Mesenteric fat pad (tissue), 1 donor: Measurements from ENCODE around the gene INPPL1. TPM values are rescaled to one million over a fixed set of nuclear protein-coding genes. Genes with fewer than 3 reads are reported as not detected.
A peak's percentile ranks its signal among the peaks of the same experiment; 100 is the strongest.

ENCODE experiments used
- DNase-seq: peaks from one replicate; pipeline ENCODE4 v3.0.0-alpha.2; 2020; ENCODE audit warnings: low spot score
- total RNA-seq: library from RNA; stranded (reverse); fragmentation: NEBNext Ultra II Directional; extraction: Animal tissue kit (Norgen Biotek cat#: 25700); gene quantifications from one replicate; pipeline ENCODE4 v1.2.1, GENCODE V29; 2021
- donor health status: DM: yes; HTN: yes; CAD: no.

Gene INPPL1
- total RNA-seq, 1 donor from 2014 or later = 107 TPM

- peak; percentile 77 for DNase-seq
These were observed 7.1 kb downstream of the INPPL1 start for GRCh38 chr11:72231396-72232259.

- DNase-seq = no peak
These were observed 7.9 kb downstream of the INPPL1 start for GRCh38 chr11:72232260-72233055.

- DNase-seq = peak; percentile 62
These were observed 8.6 kb downstream of the INPPL1 start for GRCh38 chr11:72233056-72233772.

- peak; percentile 55 for DNase-seq
These were observed 9.4 kb downstream of the INPPL1 start for GRCh38 chr11:72233773-72234513.

GRCh38 chr11:72234514-72234830 is 9.9 kb downstream of the INPPL1 start:
- peak; percentile 53 for DNase-seq

- peak; percentile 49 for DNase-seq
These were observed 10.4 kb downstream of the INPPL1 start for GRCh38 chr11:72234920-72235319.

- peak; percentile 69 for DNase-seq
These were observed 10.9 kb downstream of the INPPL1 start for GRCh38 chr11:72235351-72236057.

- peak; percentile 37 for DNase-seq
These were observed 11.6 kb downstream of the INPPL1 start for GRCh38 chr11:72236083-72236697.

GRCh38 chr11:72236774-72237111 is 12.2 kb downstream of the INPPL1 start:
- no peak for DNase-seq

GRCh38 chr11:72237112-72237931 is 12.8 kb downstream of the INPPL1 start:
- DNase-seq = peak; percentile 82

- DNase-seq = peak; percentile 86
These were observed 13.5 kb downstream of the INPPL1 start for GRCh38 chr11:72238040-72238450.

- peak; percentile 79 for DNase-seq
These were observed 14.1 kb downstream of the INPPL1 start for GRCh38 chr11:72238492-72239312.

- DNase-seq = no peak
These were observed 14.8 kb downstream of the INPPL1 start for GRCh38 chr11:72239313-72239848.

GRCh38 chr11:72239849-72240460 is 15.4 kb downstream of the INPPL1 start:
- DNase-seq = peak; percentile 91

GRCh38 chr11:72240461-72241290 is 16.1 kb downstream of the INPPL1 start:
- peak; percentile 78 for DNase-seq

GRCh38 chr11:72241291-72241781 is 16.8 kb downstream of the INPPL1 start:
- DNase-seq = peak; percentile 68
